WTC11 (cell line): ENCODE data around the gene ADAMTS8. TPM values are rescaled to one million over a fixed set of nuclear protein-coding genes. Genes with fewer than 3 reads are reported as not detected.

Source experiments
- ATAC-seq: fragments of 200-7000 bp; cut with Tn5 transposase; 2 replicates; pipeline ENCODE4 v1.10.0; 2021; ENCODE audit warnings: mild to moderate bottlenecking, moderate library complexity
- CTCF ChIA-PET: fragments of 300-600 bp; sonication (Branson Sonifier 250); formaldehyde crosslinking; loops from one replicate; lab custom pipeline; 2021; ENCODE audit warnings: antibody characterized with exemption; lab: Charles Lee
- POLR2A ChIA-PET: fragments of 350-600 bp; sonication (Branson Sonifier 250); formaldehyde crosslinking; loops from one replicate; lab custom pipeline; 2021; ENCODE audit warnings: antibody characterized with exemption; lab: Charles Lee
- DNase-seq: peaks from one replicate; pipeline ENCODE4 v3.0.0; 2021; ENCODE audit warnings: low spot score
- H3K27ac Mint-ChIP-seq: 2 replicates; pipeline ENCODE4 v1.8.0; 2021; ENCODE audit warnings: mixed read lengths
- H3K27me3 Mint-ChIP-seq: 2 replicates; pipeline ENCODE4 v1.8.0; 2021; ENCODE audit warnings: low read depth, mild to moderate bottlenecking, moderate library complexity, mixed read lengths
- H3K36me3 Mint-ChIP-seq: 2 replicates; pipeline ENCODE4 v1.8.0; 2021; ENCODE audit warnings: mixed read lengths
- H3K4me1 Mint-ChIP-seq: 2 replicates; pipeline ENCODE4 v1.8.0; 2022; ENCODE audit warnings: mixed read lengths
- H3K4me3 Mint-ChIP-seq: 2 replicates; pipeline ENCODE4 v1.8.0; 2021; ENCODE audit warnings: mild to moderate bottlenecking, moderate library complexity, mixed read lengths
- H3K9me3 Mint-ChIP-seq: 2 replicates; pipeline ENCODE4 v1.8.0; 2021; ENCODE audit warnings: mixed read lengths
- ATF1 ChIP-seq: sonication (generic); formaldehyde crosslinking; IDR thresholded peaks from 2 replicates; pipeline ENCODE4 v1.8.1; 2023; ENCODE audit warnings: mild to moderate bottlenecking, moderate library complexity, missing genetic modification reagents
- CBFB ChIP-seq: sonication (generic); formaldehyde crosslinking; IDR thresholded peaks from 2 replicates; pipeline ENCODE4 v1.8.1; 2022; ENCODE audit warnings: mild to moderate bottlenecking, low read depth, missing genetic modification reagents
- CREB1 ChIP-seq: sonication (generic); formaldehyde crosslinking; IDR thresholded peaks from 2 replicates; pipeline ENCODE4 v1.8.0; 2023; ENCODE audit warnings: mild to moderate bottlenecking, missing genetic modification reagents
- FOXK1 ChIP-seq: sonication (generic); formaldehyde crosslinking; IDR thresholded peaks from 2 replicates; pipeline ENCODE4 v1.8.0; 2022; ENCODE audit warnings: mild to moderate bottlenecking, moderate library complexity, missing genetic modification reagents
- HMGA2 ChIP-seq: fragments of 250-450 bp; sonication (Bioruptor Pico); IDR thresholded peaks from 2 replicates; pipeline ENCODE4 v1.4.0; 2021; ENCODE audit warnings: mild to moderate bottlenecking, moderate library complexity
- NFE2L1 ChIP-seq: sonication (generic); formaldehyde crosslinking; IDR thresholded peaks from 2 replicates; pipeline ENCODE4 v1.8.1; 2023; ENCODE audit warnings: missing genetic modification reagents
- NR2C2 ChIP-seq: sonication (generic); formaldehyde crosslinking; IDR thresholded peaks from 2 replicates; pipeline ENCODE4 v1.8.0; 2022; ENCODE audit warnings: mild to moderate bottlenecking, missing genetic modification reagents
- RELA ChIP-seq: sonication (generic); formaldehyde crosslinking; IDR thresholded peaks from 2 replicates; pipeline ENCODE4 v1.8.1; 2022; ENCODE audit warnings: missing genetic modification reagents, mild to moderate bottlenecking, borderline replicate concordance
- SMAD3 ChIP-seq: sonication (generic); formaldehyde crosslinking; IDR thresholded peaks from 2 replicates; pipeline ENCODE4 v1.8.0; 2022; ENCODE audit warnings: missing genetic modification reagents, mild to moderate bottlenecking, borderline replicate concordance
- SOX15 ChIP-seq: fragments of 250-450 bp; sonication (Bioruptor Pico); IDR thresholded peaks from 2 replicates; pipeline ENCODE4 v1.9.0; 2021; ENCODE audit warnings: mild to moderate bottlenecking
- TEAD1 ChIP-seq: sonication (generic); formaldehyde crosslinking; IDR thresholded peaks from 2 replicates; pipeline ENCODE4 v1.8.0; 2022; ENCODE audit warnings: mild to moderate bottlenecking, missing genetic modification reagents
- ZNF219 ChIP-seq: sonication (generic); formaldehyde crosslinking; IDR thresholded peaks from 2 replicates; pipeline ENCODE4 v1.8.0; 2023; ENCODE audit warnings: missing genetic modification reagents, mild to moderate bottlenecking, borderline replicate concordance
- ZNF263 ChIP-seq: sonication (generic); formaldehyde crosslinking; IDR thresholded peaks from 2 replicates; pipeline ENCODE4 v1.8.1; 2022; ENCODE audit warnings: low read depth, mild to moderate bottlenecking, moderate library complexity, missing genetic modification reagents
- ZNF317 ChIP-seq: sonication (generic); formaldehyde crosslinking; IDR thresholded peaks from 2 replicates; pipeline ENCODE4 v1.8.1; 2023; ENCODE audit warnings: low read depth, mild to moderate bottlenecking, moderate library complexity, missing genetic modification reagents, borderline replicate concordance
- ZNF416 ChIP-seq: fragments of 250-450 bp; sonication (Bioruptor Pico); IDR thresholded peaks from 2 replicates; pipeline ENCODE4 v1.9.0; 2021; ENCODE audit warnings: mild to moderate bottlenecking, inconsistent platforms
- total RNA-seq: library from RNA; stranded (reverse); gene quantifications from 3 replicates; pipeline ENCODE4 v1.2.3, GENCODE V29; 2021
- TF ChIP-seq, protein P1 (sequence below): sonication (generic); formaldehyde crosslinking; IDR thresholded peaks from 2 replicates; pipeline ENCODE4 v1.8.1; 2023; ENCODE audit warnings: mild to moderate bottlenecking, missing genetic modification reagents, borderline replicate concordance
- TF ChIP-seq, protein P2 (sequence below): fragments of 250-450 bp; sonication (Bioruptor Pico); IDR thresholded peaks from 2 replicates; pipeline ENCODE4 v1.9.0; 2021; ENCODE audit warnings: mild to moderate bottlenecking
- TF ChIP-seq, protein P3 (sequence below): fragments of 200-600 bp; IDR thresholded peaks from 2 replicates; pipeline ENCODE4 v1.8.0; 2022; ENCODE audit warnings: antibody characterized with exemption
- TF ChIP-seq, protein P4 (sequence below): sonication (generic); formaldehyde crosslinking; IDR thresholded peaks from 2 replicates; pipeline ENCODE4 v1.8.1; 2023; ENCODE audit warnings: mild to moderate bottlenecking, missing genetic modification reagents, moderate library complexity
- TF ChIP-seq, protein P5 (sequence below): sonication (generic); formaldehyde crosslinking; IDR thresholded peaks from 2 replicates; pipeline ENCODE4 v1.8.0; 2023; ENCODE audit warnings: missing genetic modification reagents

The ADAMTS8 gene
- total RNA-seq, 1 experiment from 2014 or later = 9.9 TPM

DNA sequence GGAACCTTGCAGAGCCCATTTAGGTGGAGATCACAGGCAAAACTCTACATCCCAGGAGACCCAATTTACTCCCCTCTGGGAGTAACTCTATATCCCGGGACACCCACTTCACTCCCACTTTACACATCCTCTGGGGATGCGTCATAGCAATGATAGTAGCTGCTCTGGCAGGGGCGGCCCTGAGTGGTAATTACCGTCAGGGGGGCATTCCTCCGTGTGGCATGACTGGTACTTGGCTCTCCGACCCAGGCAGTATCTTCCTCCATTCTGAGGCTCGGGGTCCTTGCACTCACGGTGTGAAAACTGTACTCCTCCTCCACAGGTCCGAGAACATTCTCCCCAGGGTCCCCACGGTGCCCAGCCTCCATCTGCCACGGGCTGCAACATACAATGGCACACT, 17.2 kb downstream of the ADAMTS8 start:
- CTCF ChIA-PET = no interaction called here

DNA sequence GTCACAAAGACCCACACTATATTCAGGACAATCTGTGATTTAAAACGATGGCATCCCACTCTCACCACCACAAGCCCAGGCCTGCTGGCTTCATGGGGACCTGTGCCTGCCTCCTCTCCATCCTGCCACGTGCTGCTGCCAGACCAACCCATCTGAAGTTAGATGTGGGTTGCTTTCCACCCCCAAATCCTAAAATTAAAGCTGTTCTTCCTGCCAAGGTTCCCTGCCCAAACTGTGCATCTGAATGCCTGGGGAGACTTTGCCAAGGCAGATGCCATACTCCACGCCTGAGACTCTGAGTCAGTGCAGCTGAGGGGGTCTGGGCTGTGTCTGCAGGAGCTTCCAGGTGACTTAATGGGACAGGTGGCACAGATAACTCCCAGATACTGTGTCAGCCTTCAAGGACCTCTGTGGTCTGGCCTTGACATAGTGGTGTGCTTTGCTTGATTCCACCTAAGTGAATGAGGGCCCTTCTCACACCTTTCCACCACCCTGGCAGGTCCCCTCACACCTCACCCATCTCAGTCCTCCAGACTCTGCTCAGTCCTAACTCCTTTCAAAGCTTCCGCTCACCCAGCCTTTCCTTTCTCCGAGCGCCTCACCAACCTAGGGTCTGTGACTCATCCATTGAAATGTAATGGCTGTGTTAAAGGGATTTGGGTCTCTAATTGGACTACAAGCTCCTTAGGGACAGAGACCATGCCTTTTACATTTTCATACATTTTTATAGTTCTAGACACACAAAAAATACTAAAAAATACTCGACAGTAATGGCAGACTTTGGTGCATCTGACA, 18.6 kb downstream of the ADAMTS8 start:
- CTCF ChIA-PET = interaction anchor here (0.8 to 1.4 kb wide), 2 partner anchors 17 to 197 kb away, joined by 3 read pairs; no protein-coding TSS in a partner anchor
- no peak overlapping the region for H3K27ac Mint-ChIP-seq
- POLR2A ChIA-PET = no interaction called here
- H3K36me3 Mint-ChIP-seq = peaks cover 11% of the 10 kb centered on the region
- peaks cover 50% of the 10 kb centered on the region for H3K4me1 Mint-ChIP-seq
- peaks cover 4% of the 10 kb centered on the region for H3K27me3 Mint-ChIP-seq
- TF ChIP-seq ATF1 = no peak
- TF ChIP-seq HMGA2 (CRISPR knock-in tag) = no peak
- TF ChIP-seq ZNF317 = no peak
- TF ChIP-seq, all 79 proteins: peak for 0
- Mint-ChIP-seq H3K4me3 (no peak overlapping the region), H3K9me3 (no peaks in the 10 kb centered on the region)
- ATAC-seq (no peak), DNase-seq (no peak)

More for the DNA sequence above, 17.2 kb downstream of the ADAMTS8 start:
- no peaks in the 10 kb centered on the region for H3K9me3 Mint-ChIP-seq
- TF ChIP-seq, protein P1, sequence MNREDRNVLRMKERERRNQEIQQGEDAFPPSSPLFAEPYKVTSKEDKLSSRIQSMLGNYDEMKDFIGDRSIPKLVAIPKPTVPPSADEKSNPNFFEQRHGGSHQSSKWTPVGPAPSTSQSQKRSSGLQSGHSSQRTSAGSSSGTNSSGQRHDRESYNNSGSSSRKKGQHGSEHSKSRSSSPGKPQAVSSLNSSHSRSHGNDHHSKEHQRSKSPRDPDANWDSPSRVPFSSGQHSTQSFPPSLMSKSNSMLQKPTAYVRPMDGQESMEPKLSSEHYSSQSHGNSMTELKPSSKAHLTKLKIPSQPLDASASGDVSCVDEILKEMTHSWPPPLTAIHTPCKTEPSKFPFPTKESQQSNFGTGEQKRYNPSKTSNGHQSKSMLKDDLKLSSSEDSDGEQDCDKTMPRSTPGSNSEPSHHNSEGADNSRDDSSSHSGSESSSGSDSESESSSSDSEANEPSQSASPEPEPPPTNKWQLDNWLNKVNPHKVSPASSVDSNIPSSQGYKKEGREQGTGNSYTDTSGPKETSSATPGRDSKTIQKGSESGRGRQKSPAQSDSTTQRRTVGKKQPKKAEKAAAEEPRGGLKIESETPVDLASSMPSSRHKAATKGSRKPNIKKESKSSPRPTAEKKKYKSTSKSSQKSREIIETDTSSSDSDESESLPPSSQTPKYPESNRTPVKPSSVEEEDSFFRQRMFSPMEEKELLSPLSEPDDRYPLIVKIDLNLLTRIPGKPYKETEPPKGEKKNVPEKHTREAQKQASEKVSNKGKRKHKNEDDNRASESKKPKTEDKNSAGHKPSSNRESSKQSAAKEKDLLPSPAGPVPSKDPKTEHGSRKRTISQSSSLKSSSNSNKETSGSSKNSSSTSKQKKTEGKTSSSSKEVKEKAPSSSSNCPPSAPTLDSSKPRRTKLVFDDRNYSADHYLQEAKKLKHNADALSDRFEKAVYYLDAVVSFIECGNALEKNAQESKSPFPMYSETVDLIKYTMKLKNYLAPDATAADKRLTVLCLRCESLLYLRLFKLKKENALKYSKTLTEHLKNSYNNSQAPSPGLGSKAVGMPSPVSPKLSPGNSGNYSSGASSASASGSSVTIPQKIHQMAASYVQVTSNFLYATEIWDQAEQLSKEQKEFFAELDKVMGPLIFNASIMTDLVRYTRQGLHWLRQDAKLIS (CRISPR knock-in tag) = no peak
- TF ChIP-seq ZNF263 (CRISPR knock-in tag) (no peak), TEAD1 (CRISPR knock-in tag) (no peak), SOX15 (CRISPR knock-in tag) (no peak), SMAD3 (CRISPR knock-in tag) (no peak), ZNF317 (no peak), NR2C2 (no peak), CBFB (no peak), ZNF416 (CRISPR knock-in tag) (no peak), ZNF219 (CRISPR knock-in tag) (no peak), CREB1 (CRISPR knock-in tag) (no peak), NFE2L1 (CRISPR knock-in tag) (no peak), RELA (no peak), FOXK1 (CRISPR knock-in tag) (no peak)
- TF ChIP-seq, protein P2, sequence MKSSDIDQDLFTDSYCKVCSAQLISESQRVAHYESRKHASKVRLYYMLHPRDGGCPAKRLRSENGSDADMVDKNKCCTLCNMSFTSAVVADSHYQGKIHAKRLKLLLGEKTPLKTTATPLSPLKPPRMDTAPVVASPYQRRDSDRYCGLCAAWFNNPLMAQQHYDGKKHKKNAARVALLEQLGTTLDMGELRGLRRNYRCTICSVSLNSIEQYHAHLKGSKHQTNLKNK (CRISPR knock-in tag) = no peak
- TF ChIP-seq, protein P3, sequence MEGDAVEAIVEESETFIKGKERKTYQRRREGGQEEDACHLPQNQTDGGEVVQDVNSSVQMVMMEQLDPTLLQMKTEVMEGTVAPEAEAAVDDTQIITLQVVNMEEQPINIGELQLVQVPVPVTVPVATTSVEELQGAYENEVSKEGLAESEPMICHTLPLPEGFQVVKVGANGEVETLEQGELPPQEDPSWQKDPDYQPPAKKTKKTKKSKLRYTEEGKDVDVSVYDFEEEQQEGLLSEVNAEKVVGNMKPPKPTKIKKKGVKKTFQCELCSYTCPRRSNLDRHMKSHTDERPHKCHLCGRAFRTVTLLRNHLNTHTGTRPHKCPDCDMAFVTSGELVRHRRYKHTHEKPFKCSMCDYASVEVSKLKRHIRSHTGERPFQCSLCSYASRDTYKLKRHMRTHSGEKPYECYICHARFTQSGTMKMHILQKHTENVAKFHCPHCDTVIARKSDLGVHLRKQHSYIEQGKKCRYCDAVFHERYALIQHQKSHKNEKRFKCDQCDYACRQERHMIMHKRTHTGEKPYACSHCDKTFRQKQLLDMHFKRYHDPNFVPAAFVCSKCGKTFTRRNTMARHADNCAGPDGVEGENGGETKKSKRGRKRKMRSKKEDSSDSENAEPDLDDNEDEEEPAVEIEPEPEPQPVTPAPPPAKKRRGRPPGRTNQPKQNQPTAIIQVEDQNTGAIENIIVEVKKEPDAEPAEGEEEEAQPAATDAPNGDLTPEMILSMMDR = no peak
- TF ChIP-seq, protein P4, sequence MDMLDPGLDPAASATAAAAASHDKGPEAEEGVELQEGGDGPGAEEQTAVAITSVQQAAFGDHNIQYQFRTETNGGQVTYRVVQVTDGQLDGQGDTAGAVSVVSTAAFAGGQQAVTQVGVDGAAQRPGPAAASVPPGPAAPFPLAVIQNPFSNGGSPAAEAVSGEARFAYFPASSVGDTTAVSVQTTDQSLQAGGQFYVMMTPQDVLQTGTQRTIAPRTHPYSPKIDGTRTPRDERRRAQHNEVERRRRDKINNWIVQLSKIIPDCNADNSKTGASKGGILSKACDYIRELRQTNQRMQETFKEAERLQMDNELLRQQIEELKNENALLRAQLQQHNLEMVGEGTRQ (CRISPR knock-in tag) = no peak
- TF ChIP-seq, protein P5, sequence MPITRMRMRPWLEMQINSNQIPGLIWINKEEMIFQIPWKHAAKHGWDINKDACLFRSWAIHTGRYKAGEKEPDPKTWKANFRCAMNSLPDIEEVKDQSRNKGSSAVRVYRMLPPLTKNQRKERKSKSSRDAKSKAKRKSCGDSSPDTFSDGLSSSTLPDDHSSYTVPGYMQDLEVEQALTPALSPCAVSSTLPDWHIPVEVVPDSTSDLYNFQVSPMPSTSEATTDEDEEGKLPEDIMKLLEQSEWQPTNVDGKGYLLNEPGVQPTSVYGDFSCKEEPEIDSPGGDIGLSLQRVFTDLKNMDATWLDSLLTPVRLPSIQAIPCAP (CRISPR knock-in tag) = no peak
- ATAC-seq = no peak
- POLR2A ChIA-PET = no interaction called here
- H3K4me3 Mint-ChIP-seq = no peak overlapping the region
- no peak for DNase-seq
- no peak overlapping the region for H3K27ac Mint-ChIP-seq
- peaks cover 40% of the 10 kb centered on the region for H3K4me1 Mint-ChIP-seq
- H3K36me3 Mint-ChIP-seq = peaks cover 4% of the 10 kb centered on the region
- H3K27me3 Mint-ChIP-seq = no peaks in the 10 kb centered on the region
